SK-N-SH (cell line): ENCODE results near the gene ALDOA.

Source experiments
- RAD21 ChIP-seq: IDR thresholded peaks from 2 replicates; pipeline ENCODE4 v1.6.1; 2012; ENCODE audit warnings: mild to moderate bottlenecking, low read length
- TF ChIP-seq, protein P1 (sequence below): fragments of 200-600 bp; sonication (generic); IDR thresholded peaks from 2 replicates; pipeline ENCODE4 v1.6.1; 2017; ENCODE audit warnings: antibody characterized with exemption, mild to moderate bottlenecking, moderate library complexity
- TF ChIP-seq, protein P2 (sequence below): IDR thresholded peaks from 2 replicates; pipeline ENCODE4 v1.4.0; 2012; ENCODE audit warnings: low read depth, borderline replicate concordance
- TF ChIP-seq, protein P3 (sequence below): IDR thresholded peaks from 2 replicates; pipeline ENCODE4; 2012

DNA sequence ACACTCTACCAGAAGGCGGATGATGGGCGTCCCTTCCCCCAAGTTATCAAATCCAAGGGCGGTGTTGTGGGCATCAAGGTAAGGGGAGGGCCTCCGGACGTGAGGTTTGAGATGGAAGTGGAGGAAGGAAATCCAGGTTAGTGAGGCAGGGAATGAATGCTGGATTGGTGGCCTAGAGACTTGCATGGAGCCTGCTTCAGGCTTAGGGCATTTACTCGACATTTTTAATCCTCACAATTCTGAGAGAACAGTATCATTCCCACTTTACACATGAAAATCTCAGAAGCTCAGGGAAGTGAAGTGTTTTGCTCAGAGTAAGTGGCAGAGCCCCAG, 2.0 kb downstream of the ALDOA start:
- TF ChIP-seq, protein P1, sequence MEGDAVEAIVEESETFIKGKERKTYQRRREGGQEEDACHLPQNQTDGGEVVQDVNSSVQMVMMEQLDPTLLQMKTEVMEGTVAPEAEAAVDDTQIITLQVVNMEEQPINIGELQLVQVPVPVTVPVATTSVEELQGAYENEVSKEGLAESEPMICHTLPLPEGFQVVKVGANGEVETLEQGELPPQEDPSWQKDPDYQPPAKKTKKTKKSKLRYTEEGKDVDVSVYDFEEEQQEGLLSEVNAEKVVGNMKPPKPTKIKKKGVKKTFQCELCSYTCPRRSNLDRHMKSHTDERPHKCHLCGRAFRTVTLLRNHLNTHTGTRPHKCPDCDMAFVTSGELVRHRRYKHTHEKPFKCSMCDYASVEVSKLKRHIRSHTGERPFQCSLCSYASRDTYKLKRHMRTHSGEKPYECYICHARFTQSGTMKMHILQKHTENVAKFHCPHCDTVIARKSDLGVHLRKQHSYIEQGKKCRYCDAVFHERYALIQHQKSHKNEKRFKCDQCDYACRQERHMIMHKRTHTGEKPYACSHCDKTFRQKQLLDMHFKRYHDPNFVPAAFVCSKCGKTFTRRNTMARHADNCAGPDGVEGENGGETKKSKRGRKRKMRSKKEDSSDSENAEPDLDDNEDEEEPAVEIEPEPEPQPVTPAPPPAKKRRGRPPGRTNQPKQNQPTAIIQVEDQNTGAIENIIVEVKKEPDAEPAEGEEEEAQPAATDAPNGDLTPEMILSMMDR: no peak
- no peak for TF ChIP-seq RAD21
- TF ChIP-seq, protein P2, sequence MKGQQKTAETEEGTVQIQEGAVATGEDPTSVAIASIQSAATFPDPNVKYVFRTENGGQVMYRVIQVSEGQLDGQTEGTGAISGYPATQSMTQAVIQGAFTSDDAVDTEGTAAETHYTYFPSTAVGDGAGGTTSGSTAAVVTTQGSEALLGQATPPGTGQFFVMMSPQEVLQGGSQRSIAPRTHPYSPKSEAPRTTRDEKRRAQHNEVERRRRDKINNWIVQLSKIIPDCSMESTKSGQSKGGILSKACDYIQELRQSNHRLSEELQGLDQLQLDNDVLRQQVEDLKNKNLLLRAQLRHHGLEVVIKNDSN: no peak
- TF ChIP-seq, protein P3, sequence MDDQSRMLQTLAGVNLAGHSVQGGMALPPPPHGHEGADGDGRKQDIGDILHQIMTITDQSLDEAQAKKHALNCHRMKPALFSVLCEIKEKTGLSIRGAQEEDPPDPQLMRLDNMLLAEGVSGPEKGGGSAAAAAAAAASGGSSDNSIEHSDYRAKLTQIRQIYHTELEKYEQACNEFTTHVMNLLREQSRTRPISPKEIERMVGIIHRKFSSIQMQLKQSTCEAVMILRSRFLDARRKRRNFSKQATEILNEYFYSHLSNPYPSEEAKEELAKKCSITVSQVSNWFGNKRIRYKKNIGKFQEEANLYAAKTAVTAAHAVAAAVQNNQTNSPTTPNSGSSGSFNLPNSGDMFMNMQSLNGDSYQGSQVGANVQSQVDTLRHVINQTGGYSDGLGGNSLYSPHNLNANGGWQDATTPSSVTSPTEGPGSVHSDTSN: no peak
